ENCODE measurements around the gene IRAG1.
A peak's percentile ranks its signal among the peaks of the same experiment; 100 is the strongest.

IRAG1 gene

DNA sequence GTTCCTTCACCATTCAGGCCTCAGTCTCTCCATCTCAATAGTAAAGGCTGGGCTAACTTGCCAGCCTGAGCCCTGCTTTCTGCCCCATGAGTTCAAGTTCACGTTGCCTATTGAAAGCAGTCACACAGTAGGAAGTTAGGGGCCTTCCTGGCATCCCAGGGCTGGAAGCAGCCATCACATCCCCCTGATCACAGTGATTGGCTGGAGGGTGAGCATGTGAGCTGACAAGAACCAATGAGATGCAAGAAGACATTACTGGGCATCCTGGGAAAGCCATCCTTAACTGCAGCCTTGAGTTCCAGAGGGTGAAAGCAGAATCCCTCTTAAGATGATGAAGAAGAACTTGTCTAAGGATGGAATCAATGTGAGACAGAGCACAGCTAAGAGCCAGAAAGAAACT, 29.1 kb downstream of the IRAG1 start:
- no peak for DNase-seq

DNA sequence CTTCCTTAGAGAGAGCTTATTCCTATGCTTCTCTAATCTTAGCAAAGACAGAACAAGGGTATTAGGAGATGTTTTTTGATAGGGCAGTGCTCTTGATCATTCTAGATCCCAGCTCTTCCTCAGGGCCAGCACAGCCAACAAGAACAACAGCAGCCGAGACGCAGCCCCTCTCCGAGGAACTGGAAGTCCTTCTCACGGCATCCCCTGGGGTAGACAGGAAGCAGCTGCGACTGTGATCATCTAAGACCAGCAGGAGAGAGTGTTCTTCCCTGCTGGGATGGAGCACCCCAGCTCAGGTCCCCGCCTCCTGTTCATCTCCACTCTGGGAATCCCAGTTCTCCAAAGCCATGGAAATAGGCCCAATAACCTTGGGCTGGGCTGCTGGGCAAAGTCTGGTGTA, 29.6 kb downstream of the IRAG1 start:
- no peak for DNase-seq

DNA sequence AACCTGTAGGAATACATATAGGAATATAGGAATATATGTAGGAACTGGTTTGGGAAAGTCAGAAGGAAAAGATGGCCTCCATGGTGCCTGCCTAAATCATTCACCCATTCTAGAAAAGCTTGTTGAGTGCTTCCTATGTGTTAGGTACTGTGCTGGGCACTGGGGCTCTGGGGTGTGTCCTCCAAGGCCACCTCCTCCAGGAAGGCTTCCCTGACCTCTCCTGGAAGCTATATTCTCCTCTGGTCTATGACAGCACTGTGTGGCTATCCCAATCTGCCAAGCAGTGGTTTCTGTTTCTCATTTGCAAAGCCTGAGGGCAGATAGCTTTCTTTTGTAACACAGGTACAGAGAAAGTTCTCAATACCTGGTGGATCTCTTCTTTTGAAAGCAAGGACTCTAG, 30.2 kb downstream of the IRAG1 start:
- no peak for DNase-seq

DNA sequence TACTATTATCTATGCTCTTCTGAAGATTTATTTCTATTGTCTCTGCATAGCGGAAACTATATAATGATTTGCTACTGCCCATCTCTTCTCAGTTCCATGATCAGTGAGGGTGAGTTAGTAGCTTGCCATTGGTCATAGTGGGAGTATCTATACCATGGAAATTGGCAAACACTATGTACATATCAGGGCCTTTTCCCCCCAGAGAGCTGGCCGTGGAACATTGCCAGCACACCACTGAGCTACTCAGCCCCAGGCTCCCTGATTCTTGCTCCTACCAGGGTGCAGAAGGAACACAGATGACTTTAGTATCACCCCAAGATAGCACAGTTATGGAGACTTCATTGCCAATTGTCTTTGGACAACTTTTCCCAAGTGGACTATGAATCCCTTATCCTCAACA, 33.2 kb downstream of the IRAG1 start:
- DNase-seq = no peak

DNA sequence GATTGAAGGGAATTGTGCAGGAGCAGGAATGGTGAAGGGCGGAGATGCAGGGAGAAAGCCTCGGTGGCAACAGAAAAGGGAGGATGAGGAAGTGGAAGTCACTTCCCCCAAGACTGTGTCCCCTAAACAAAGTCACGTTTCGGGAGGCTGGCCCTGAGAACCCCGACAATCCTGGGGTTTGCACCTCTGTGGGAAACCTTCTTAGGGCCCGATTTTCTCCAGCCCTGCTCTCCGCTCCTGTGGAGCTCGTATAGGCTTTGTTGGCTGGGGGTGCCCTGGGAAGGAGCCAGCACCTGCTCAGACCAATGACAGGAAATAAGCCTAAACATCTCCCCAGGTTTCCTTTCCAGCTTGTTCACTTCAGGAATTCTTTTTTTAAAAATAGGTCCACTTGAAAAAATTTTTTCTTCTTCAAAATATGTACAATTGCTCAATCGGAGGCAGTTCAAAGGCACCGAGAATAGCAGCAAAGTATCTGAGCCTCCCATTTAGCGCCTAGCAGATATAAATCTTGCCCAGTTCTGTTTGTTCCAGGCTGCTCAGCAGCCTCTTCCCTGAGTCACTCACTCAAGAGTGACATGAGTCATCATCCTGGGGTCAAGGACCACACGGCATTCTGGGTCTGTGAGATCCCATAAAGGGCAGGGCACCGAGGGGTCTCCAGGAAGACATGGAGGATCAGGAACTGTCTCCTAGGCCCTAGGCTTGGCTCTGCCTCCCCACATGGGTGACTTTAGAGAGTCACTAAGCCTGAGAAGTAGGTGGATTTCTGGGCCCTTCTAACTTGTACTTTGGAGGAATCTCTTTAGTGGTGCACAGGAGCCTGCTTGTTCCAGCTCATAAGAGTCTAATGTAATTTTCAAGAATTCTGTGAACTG, 34.0 kb downstream of the IRAG1 start:
- no peak for DNase-seq

DNA sequence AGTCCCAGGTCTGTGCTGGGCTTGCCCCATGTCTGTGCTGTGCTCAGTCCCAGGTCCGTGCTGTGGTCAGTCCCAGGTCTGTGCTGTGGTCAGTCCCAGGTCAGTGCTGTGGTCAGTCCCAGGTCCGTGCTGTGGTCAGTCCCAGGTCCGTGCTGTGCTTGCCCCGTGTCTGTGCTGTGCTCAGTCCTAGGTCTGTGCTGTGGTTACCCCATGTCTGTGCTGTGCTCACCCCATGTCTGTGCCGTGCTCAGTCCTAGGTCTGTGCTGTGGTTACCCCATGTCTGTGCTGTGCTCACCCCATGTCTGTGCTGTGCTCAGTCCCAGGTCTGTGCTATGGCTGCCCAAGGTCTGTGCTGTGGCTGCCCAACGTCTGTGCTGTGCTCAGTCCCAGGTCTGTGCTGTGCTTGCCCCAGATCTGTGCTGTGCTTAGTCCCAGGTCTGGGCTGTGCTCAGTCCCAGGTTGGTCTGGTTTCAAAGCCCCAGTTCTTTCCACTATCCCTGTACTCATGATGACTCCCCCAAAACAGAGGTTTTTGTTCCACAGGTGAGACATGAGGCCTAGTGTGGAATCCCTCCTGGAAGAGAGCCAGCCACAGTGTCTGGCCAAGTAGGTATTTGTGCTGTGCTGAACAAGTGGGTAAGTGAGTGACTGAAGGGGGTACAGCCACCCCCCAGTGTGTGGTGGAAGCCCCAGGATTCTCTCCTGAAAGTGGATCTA, 34.8 kb downstream of the IRAG1 start:
- DNase-seq = no peak

DNA sequence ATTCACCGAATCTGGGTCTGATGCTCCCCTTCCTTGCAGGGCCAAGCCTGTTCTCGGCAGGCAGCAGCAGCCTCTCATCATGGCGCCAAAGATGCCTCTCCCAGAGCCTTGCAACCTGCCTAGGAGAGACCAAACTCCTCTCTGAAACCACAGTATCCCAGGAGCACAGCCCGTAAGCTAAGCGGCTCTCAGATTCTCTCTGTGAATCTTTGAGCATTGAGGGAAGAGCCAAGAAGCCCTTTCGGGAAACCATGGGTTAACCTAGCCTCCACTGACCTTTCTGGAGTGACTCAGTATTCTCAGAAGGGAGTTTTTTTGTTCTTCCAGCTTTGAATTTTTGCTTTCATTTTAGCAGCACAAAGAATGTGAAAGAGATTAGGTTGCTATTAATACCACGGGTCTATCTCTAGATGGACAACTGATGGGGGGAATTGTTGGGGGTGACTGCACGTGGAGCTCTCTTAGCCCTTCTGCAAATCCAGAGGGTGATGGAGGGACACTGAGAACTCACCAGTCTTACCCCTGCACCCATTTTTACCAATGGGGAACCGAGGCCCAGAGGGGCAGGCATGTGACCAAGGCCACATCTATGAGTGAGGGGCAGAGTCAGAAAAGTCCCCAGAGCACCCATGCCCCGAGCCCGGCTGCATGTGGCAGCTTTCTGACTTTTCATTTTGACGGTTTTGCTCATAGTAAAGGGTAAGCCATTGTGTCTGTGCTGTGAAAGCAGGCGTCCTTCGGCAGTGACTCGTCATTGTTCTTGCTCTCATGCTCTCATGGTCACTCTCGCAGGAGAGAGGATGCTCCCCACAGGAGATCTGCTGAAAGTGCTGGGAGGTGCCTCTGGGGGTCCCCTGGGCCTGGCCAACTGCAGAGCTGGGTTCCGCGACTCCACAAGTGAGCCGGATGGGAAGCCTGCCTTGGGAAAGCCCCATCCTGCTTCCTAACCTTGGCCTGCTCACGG, 36.0 kb downstream of the IRAG1 start:
- no peak for DNase-seq

DNA sequence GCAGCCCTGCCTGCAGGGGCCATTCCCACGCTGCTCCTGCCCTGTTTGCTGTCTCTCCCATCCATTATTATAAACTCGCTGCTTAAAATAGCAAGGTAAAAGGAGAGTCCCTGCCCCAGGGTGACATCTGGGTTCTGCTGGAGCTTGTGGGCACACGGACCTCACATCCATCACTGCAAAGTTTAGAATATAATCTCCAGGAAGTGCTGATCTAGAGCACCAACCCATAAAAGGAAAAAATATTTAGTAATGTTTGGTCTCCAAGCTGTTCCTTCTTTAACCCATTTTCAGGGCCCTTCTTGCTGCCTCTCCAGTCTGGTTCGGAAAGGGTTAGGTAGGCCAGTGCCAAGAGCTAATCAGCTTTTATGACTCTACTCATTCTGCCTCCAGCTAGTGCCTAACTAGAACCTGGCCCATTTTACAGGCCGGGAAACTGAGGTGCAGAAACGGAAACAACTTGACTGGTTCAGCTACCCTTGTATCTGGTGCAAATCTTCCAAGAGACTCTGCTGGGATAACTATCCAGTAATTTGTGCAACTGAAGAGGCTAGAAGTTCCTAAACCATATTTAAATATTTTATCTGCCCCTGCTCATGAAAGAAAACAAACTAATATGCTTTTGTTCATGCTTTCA, 37.5 kb downstream of the IRAG1 start:
- no peak for DNase-seq

DNA sequence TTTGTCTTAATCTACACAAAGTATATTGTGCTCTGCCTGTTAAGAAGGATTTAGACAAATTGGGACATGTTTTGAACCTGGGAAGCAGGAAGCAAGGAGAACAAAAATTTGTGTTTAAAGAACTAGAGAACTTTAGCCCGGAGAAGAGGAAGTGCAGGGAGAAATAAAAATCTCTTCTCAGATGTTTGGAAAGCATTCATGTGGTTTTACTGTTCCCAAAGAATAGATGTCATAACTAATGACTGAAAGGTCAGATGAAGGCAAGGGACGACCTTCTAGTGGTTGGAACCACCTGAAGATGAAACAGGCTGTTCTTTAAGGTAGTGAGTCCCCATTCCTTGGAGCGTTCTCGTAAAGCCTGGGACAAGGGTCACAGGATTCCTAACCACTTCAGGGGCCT, 38.3 kb downstream of the IRAG1 start:
- DNase-seq = no peak

DNA sequence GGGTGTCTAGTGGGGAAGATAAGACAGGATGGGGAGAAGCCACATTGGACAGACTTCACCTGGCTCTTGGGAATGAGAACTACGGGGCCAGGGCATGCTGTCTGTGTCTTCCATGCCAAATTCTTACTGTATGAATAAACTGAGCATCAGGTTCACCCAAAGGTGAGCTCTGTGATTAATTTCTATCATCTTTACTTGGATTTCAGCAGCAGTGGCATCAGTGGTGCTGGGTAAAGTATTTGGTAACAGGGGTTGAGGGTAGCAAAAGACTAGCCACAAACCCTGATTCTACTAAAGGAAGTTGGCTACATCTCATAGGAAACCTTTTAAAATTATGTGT, 38.8 kb downstream of the IRAG1 start:
- DNase-seq = no peak

DNA sequence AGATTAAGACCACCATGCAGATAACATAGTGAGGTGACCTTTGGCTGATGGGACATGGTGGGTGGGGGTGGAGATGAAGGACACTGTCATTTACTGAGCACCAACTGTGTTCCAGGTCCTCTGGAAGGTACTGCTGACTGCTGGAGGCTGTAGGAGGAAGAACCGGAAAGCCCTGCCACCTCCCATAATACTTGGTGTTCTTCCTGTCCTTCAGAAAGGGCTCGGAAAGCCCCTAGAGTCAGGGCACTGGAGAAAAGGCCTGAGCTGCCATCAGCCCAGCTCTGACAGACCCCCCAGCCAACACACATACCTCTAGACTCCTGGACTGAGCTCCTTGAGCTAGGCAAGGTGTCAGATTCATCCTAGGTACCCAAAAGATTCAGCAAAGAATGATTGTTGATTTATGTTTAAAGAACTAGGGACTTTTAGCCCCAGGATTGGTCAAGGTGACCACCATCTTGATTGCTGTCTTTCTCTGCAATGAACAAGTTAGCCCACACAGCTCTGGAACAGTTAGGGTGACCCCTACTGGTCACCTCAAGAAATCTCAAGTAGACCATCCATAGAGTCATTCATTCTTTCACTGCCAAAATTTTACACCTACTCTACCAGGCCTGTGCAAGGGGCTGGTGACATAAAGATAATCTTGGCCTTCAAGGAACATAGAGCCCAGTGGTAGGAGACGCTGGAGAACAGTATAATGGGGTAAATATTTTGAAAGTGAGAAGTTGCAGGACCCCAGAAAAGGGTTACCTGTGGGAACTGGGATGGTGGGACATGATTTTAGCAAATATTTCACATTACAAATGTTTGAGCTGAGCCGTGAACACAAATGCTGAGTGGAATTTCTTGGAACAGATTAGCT, 39.4 kb downstream of the IRAG1 start:
- DNase-seq = peak; percentile 15

DNA sequence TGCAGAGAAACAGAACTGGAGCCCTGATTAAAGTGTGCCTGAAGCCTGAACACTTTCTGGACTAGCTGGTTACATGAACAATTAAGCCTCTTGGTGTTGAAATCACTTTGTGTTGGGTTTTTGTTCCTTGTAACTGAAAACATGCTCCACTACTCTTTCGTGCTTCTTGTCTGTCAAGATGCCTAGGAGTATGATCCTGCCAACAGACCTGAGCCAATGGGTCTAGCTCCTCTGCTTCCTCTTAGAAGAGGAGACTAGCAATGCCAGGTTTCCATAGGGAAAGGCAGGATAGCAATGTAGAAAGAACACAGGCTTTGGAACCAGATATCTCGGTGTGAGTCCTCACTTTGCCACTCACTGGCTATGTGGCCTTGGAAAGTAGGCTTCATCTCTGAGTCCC, 40.3 kb downstream of the IRAG1 start:
- DNase-seq = no peak

DNA sequence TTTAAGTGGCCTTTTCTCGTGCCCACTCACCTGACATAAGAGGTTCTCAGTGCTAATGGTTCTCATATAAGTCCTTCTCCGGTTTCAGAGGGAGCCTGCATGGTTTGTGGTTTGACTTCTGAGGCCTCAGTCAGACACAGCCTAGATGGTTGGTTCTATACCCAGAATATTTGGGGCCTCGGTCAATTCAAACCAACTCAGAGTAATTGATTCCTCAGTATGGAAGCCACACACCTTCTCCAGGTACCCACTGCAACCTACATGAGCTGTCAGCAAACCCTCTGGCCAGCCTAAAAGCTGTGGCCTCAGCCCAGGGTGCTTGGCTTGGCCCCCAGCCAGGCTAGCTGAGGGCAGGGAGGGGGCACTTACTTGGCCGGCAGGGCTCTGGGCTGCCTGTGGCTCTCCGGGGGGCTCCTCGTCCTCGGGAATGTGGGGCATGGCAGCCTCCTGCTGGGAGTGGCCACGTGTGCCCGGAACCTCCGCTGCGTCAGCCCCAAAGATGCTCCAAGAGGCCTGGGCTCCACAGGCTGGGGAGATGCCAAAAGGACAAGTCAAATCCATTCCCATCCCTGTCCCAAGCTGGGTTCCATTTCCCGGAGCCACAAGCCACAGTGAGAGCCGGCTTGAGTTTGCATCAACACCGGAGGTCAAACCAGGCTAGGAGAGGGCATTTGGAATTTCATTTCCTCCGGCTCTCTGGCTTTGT, 41.7 kb downstream of the IRAG1 start:
- no peak for DNase-seq

DNA sequence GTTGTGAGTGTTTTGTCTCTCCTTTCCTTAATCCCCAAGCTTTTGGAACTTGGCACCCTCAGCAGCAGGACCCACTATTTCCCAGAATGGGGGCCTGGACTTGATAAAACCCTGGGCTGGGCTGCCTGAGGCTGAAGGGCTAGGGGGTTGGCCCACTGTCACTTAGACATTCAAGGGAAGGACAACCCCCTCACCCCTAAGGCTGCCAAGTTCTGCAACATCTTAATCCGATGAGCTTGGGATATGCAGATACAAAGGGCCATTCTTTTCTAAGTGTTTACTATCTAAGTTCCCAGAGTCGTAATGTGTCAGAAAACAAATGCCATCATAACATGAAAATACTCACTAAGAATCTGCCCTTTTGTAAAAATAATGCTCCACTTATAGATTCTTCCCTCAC, 42.9 kb downstream of the IRAG1 start:
- DNase-seq = no peak

DNA sequence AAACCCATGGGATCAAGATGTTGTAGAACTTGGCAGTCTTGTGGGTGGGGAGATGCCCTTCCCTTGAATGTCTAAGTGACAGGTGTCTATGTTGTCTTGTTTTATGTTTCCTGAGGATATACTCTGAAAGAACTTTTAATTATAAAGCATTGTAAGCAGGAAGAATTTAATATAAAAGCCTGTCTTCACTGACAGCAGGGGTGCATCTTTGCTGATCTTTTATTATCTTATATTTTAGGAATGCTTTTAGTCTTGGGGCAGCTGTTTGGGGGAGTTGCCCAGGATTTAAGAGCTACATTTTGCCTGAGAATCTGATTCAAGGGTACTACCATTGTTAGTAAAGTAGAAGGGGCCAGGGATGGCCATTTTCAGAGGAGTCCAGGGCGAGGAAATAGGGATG, 43.4 kb downstream of the IRAG1 start:
- DNase-seq = no peak

DNA sequence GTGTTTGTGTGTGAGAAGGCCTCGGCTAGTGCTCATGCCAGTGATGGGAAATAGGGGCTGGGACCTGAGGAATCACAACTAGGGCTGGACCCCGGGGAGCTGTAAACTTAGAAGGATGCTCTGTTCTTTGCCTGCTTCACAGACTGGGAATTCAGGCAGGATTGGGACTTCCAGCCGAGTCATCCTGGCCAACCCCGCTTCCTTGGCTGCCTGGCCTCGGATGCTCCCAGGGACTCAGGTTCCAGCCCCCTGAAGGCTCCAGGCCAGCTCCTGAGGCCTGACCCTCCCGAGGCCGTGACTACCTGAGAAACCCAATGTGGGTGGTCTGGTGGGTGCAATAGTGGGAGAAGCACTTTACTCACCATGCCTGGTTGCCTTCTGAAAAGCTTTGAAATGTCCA, 44.7 kb downstream of the IRAG1 start:
- no peak for DNase-seq

DNA sequence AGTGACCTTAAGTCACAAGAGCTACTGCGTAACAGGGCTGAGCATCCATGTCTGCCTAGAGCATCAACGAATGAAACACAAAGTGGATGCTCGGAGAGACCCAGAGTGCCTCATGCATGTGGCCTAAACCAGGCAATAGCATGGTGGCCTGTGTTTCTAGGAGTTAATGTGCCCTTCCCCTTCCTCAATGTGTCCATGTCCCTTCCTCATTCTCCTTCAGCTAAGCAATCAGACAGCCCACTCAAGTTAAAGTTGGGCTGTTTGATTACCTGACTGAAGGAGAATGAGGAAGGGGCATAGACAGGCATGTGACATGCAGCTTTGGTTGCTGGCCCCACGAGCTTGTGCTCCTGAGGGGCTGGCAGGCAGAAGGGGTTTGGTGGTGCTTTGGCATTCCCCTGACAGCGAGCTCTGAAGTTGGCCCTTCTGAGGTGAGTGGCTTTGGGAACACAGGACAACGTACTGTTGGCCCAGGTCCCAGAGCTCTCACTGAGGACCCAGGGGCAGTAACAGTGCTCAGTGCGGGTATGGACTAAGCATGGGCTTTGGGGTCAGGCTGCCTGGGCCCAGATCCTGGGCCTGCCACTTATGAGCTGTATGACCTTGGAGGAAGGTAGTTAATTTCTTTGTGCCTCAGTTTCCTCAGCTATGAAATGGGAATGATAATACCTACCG, 46.7 kb downstream of the IRAG1 start:
- no peak for DNase-seq

DNA sequence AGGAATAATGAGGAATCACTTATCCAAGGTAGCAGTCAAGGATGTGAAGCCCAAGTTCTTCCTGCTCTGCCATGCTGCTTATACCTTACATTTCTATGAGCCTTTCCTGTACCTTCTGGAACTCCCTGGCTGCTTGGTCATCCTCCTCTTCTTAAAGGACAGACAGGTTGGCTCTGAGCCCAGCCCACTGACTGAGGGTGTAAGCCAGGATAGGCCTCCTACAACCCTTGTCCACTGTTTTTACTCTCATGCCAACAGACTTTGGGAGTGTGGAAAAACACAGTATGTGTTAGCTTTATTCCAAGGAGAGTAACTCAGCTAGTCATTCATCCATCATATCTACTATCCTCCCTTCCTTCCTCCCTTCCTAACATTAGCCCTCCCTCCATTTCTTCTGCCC, 47.5 kb downstream of the IRAG1 start:
- DNase-seq = no peak

DNA sequence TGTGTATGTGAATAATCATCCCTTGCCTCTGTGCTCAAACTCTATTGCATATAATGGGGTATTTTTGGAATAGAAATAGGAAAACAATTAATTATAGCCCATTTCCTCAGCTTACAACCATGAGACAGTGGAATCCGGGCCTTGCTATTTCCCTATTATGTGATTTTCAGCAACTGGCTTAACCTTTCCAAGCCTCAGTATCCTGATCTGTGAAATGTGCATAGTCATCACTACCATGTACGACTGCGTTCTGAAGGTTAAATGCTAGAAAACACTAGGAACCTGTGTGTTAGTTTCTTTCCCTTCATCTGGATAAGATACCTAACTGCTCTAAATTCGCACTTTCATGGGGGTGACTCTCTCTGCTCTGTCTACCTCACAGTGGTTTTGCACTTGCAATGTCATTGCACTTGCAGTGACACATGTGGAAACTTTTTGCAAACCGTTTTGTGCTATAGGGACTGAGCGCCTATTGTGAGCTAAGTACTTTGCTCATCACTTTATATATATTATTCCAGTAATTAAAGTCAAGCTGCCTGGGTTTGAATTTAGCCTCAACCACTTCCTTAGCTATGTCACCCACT, 48.3 kb downstream of the IRAG1 start:
- no peak for DNase-seq
